Stimulated activated CD4-positive, alpha-beta T cell treated with anti-CD3 and anti-CD28 coated beads, Interleukin-12 subunit alpha, Interleukin-12 subunit beta, amount 100 ng/mL, for 48 hours (primary cell): ENCODE measurements around the gene EN2.

Source experiments
- DNase-seq, 3 donors: peaks; one replicate each; pipeline ENCODE4 v3.0.0-alpha.2; 2020; ENCODE audit warnings: low read depth in 2 of 3, low spot score in 1 of 3

The EN2 gene

GRCh38 chr7:155450558-155450969 is 7.4 kb upstream of the EN2 start:
- no peak for DNase-seq

GRCh38 chr7:155450970-155451801 is 6.7 kb upstream of the EN2 start:
- DNase-seq = no peak

GRCh38 chr7:155451840-155452239 is 6.1 kb upstream of the EN2 start:
- DNase-seq = no peak

- no peak for DNase-seq
These were observed 5.2 kb upstream of the EN2 start for GRCh38 chr7:155452505-155453295.

- DNase-seq = no peak
These were observed 4.4 kb upstream of the EN2 start for GRCh38 chr7:155453296-155454182.

- no peak for DNase-seq
These were observed 3.5 kb upstream of the EN2 start for GRCh38 chr7:155454183-155455112.

- DNase-seq = no peak
These were observed 2.7 kb upstream of the EN2 start for GRCh38 chr7:155455132-155455693.

GRCh38 chr7:155455776-155456737 is 1.9 kb upstream of the EN2 start:
- DNase-seq = no peak

GRCh38 chr7:155456738-155457543 is 988 bp upstream of the EN2 start:
- no peak for DNase-seq

GRCh38 chr7:155457544-155458110 is 302 bp upstream of the EN2 start:
- no peak for DNase-seq

- DNase-seq = no peak
These were observed 1.2 kb downstream of the EN2 start for GRCh38 chr7:155458878-155459699.

- DNase-seq = no peak
These were observed 2.0 kb downstream of the EN2 start for GRCh38 chr7:155459700-155460461.

- DNase-seq = no peak
These were observed 3.1 kb downstream of the EN2 start for GRCh38 chr7:155460926-155461613.

GRCh38 chr7:155461631-155462030 is 3.7 kb downstream of the EN2 start:
- DNase-seq = no peak

GRCh38 chr7:155462163-155462735 is 4.3 kb downstream of the EN2 start:
- no peak for DNase-seq
